Measurements from ENCODE around the gene SPEF1. TPM values are rescaled to one million over a fixed set of nuclear protein-coding genes. Genes with fewer than 3 reads are reported as not detected.
A peak's percentile ranks its signal among the peaks of the same experiment; 100 is the strongest.

The SPEF1 gene
- total and polyA plus RNA-seq, 2 of the 13 experiments (the other 11 are each of a cell fraction or from before 2014, with no cell fraction given): 0.11 to 0.27 TPM

- POLR2A ChIA-PET: interaction anchor here (7.6 to 10.4 kb wide), 2 partner anchors 14 to 37 kb away, joined by 74 to 134 read pairs; partner anchors contain the start of genes ADISSP and AP5S1
- intact Hi-C loops (cut with micrococcal nuclease; ENCODE audit: unreplicated experiment) (loop anchor here (5.0 kb wide), 1 partner anchor 310 kb away; no protein-coding TSS in a partner anchor), in situ Hi-C loops (cut with HindIII; ENCODE audit: extremely low pct_ligation_motif_present, low pct_unique_long_range_greater_than_20kb) (loop anchor here (5.0 kb wide), 1 partner anchor 35 kb away; no protein-coding TSS in a partner anchor)
- no TSS peak for BruUV-seq (replicated peaks)
- Histone ChIP-seq H3K36me3 (replicated peaks in 1 of 2; ENCODE audit: control insufficient read depth in 1 of 2, insufficient read depth in 2 of 2, low read length in 2 of 2) (no peaks in the 10 kb centered on the region), H3K79me2 (ENCODE audit: insufficient read depth, low read length) (peaks cover 9% of the 10 kb centered on the region), H3K4me1 (ENCODE audit: insufficient read depth, low read length) (peaks cover 76% of the 10 kb centered on the region), H3K4me2 (ENCODE audit: low read depth, low read length) (no peak overlapping the region), H2AFZ (ENCODE audit: low read length) (no peak overlapping the region), H3K9me3 (ENCODE audit: low read length) (no peaks in the 10 kb centered on the region), H3K9ac (ENCODE audit: insufficient read depth, low read depth, low read length) (no peak overlapping the region), H3K27me3 (ENCODE audit: control insufficient read depth in 1 of 2, insufficient read depth in 2 of 2, low read length in 2 of 2) (peaks cover 2 to 27% of the 10 kb centered on the region in 2 experiments), H4K20me1 (ENCODE audit: insufficient read depth, low read length) (peaks cover 5% of the 10 kb centered on the region; the same call in 1 of the 2 replicates), H3K4me3 (replicated peaks in 1 of 3; ENCODE audit: insufficient read depth in 1 of 3, low read depth in 2 of 3, low read length in 3 of 3) (no peak overlapping the region), H3K27ac (ENCODE audit: extremely low read length, insufficient read depth, low read length) (no peak overlapping the region)
- FAIRE-seq (no peak), ATAC-seq (no peak), DNase-seq (ENCODE audit: low spot score) (no peak)
- CTCF ChIA-PET (ENCODE audit: low intra/inter-chr PET ratio, low total read pairs): interaction anchor here (2.0 kb wide), 1 partner anchor 33 kb away, joined by 9 read pairs; no protein-coding TSS in a partner anchor
- 85% methylated on average over 6 of the region's 6 CpGs for WGBS (ENCODE audit: low lambda C conversion rate)
- TF ChIP-seq RFXAP (CRISPR knock-in tag; IDR thresholded peaks at IDR 0.05; ENCODE audit: borderline replicate concordance) (0 out of 2 replicates have a peak, but pooled peaks have one; percentile 7), MED1 (CRISPR knock-in tag; IDR thresholded peaks at IDR 0.05) (0 out of 2 replicates have a peak, but pooled peaks have one; percentile 9), POLR2A (IDR thresholded peaks at IDR 0.05; ENCODE audit: insufficient read depth in 1 of 2, low read depth in 2 of 2, low read length in 2 of 2) (peak in 1 of 2 experiments; percentile 32; a peak in 1 of 4 replicates), UBTF (CRISPR knock-in tag; IDR thresholded peaks at IDR 0.05) (0 out of 2 replicates have a peak, but pooled peaks have one; percentile 7), ZNF766 (CRISPR knock-in tag; IDR thresholded peaks at IDR 0.05; ENCODE audit: borderline replicate concordance) (peak; percentile 34; the same call in 1 of the 2 replicates), ZC3H13 (CRISPR knock-in tag; IDR thresholded peaks at IDR 0.05) (peak; percentile 50; the same call in 1 of the 2 replicates), ZNF276 (CRISPR knock-in tag; IDR thresholded peaks at IDR 0.05; ENCODE audit: low read depth) (no peak), ZNF552 (CRISPR knock-in tag; IDR thresholded peaks at IDR 0.05; ENCODE audit: borderline replicate concordance) (no peak), BRF2 (CRISPR knock-in tag; IDR thresholded peaks at IDR 0.05) (0 out of 2 replicates have a peak, but pooled peaks have one; percentile 43), GPN1 (CRISPR knock-in tag; IDR thresholded peaks at IDR 0.05; ENCODE audit: borderline replicate concordance) (no peak), ZNF138 (CRISPR knock-in tag; IDR thresholded peaks at IDR 0.05; ENCODE audit: low read depth) (no peak), SALL2 (CRISPR knock-in tag; IDR thresholded peaks at IDR 0.05) (0 out of 2 replicates have a peak, but pooled peaks have one; percentile 36)
Measured at GRCh38 chr20:3782597-3782996, 1.3 kb upstream of the SPEF1 start.
